Fibroblast of skin of back (primary cell): ENCODE data around the gene PNPLA2.

Experiments
- DNase-seq: peaks from one replicate; pipeline ENCODE4 v3.0.0-alpha.2; 2013

The PNPLA2 gene

GRCh38 chr11:798093-798713 lies 20.5 kb upstream of the PNPLA2 start, which contains the start of gene SLC25A22:
TSS of gene SLC25A22 (minus strand) at chr11:798281. CDS start at chr11:795006, 3,275 bp downstream.
- DNase-seq: peak; percentile 77

DNA sequence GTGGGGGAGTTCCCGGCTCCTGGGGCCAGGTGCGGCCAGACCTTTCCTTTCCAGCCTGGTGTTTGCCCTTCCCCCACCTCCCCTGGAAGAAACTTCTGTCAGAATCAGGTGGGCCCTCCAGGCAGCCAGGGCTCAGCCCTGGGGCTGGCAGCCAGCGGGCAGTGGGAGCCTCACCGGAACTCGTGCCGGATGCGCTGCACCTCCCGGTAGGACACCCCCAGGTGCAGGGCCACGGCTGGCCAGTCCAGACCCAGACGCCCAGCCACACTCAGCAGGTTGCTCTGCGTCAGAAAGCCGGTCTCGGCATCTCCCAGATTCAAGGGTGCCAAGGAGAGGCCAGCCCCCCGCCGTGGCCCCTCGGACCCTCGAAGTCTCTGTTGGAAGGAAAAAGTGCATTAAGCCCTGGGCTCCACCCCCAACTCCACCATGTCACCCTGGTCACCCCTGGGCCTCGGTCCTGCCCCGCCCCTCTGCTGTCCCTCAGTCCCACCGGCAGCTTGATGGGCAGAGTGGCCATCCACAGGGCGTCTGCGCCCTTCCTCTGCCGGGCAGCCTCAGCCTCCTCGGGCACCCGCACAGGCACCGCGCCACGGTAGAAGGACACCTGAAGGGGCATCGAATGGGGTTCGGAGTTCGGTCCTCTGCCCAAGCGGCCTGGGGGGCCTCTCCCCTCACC lies 18.9 kb upstream of the PNPLA2 start:
- no peak for DNase-seq

DNA sequence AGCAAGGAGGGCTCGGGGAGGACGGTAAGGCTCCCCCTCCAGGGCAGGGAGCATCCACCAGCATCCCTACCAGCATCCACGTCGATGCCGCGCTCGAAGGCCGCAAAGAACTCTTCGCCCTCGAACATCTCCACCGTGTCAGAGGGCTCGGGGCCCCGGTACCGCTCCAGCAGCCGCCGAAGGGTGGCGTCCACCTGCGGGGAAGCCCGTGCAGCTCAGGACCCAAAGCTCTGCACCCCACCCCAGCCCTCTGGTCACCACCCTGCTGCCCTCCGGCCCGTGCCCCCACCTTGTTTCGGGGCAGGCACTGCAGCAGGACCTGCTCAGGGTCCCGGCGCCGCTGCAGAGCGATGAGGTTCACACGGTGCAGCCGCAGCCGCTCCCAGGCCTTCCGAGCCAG lies 18.2 kb upstream of the PNPLA2 start:
- DNase-seq: no peak

- no peak for DNase-seq
Observed at GRCh38 chr11:801097-801780, 17.5 kb upstream of the PNPLA2 start.

DNA sequence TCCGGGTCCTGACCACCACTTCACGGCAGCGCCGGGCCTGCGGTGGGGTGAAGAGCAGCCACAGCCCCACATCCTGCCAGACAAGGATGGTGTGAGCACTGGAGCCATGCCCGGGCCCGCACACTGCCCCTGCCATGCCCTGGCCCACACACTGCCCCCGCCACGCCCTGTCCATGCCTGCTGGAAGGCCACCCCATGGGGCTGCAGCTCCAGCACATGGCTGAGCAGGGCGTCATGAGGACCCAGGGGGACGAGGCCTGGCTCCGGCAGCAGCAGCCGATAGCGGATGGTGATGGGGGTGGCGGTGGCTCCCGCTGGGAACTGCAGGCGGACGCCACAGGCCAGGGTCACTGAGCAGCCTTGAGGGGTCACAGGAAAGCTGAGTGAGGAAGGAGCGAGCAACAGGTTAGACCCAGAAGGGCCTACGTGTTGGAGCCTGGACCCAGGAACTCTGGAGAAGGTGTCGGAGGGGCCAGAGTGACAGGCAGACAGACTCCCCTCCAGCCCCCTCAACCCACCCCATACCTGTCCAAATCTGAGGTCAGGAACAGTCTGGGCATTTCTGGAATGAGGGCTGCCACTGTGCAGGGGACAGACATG lies 16.6 kb upstream of the PNPLA2 start:
- no peak for DNase-seq

GRCh38 chr11:802693-803466 lies 15.8 kb upstream of the PNPLA2 start:
- DNase-seq: no peak

GRCh38 chr11:803467-803742 lies 15.3 kb upstream of the PNPLA2 start:
- DNase-seq: no peak

DNA sequence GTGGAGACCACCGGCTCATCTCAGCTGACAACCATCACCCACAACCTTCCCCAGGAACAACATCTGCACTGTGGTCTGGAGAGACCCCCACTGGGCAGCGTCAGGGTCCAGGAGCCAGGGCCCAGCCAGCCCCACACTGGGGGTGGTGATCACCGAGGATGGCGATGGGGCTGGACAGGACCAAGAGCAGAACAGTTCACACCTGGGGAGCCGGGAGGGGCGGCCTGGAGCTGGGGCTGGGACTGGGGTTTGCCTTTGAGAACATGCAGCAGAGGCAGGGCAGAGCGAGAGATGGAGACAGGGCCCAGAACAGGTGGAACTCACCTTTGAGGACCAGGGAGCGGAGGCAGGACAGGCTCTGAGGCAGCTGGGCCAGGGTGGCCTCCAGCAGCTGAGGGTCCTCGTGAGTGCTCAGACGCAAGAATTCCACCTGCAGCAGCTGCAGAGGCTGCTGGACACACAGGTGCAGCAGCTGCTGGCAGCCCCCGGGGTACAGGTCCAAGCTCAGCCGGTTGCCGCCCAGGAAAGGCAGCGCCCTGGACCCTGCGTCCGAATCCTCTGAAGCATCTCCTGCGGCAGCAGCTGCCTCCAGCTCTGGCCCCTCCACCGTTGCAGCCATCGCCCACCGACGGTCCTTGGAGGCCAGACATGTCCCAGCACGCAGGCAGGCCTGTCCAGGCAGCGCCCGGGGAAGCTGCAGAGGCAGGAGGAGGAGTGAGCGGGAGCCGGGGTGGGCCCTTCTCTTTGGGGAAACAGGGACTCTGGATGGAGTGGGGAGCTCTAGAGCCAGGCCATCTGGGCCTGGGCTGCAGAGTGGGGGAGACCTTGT lies 14.7 kb upstream of the PNPLA2 start:
- no peak for DNase-seq

- DNase-seq: no peak
Observed at GRCh38 chr11:804599-804964, 14.1 kb upstream of the PNPLA2 start.

- DNase-seq: no peak
Observed at GRCh38 chr11:808427-809286, 10.1 kb upstream of the PNPLA2 start.

DNA sequence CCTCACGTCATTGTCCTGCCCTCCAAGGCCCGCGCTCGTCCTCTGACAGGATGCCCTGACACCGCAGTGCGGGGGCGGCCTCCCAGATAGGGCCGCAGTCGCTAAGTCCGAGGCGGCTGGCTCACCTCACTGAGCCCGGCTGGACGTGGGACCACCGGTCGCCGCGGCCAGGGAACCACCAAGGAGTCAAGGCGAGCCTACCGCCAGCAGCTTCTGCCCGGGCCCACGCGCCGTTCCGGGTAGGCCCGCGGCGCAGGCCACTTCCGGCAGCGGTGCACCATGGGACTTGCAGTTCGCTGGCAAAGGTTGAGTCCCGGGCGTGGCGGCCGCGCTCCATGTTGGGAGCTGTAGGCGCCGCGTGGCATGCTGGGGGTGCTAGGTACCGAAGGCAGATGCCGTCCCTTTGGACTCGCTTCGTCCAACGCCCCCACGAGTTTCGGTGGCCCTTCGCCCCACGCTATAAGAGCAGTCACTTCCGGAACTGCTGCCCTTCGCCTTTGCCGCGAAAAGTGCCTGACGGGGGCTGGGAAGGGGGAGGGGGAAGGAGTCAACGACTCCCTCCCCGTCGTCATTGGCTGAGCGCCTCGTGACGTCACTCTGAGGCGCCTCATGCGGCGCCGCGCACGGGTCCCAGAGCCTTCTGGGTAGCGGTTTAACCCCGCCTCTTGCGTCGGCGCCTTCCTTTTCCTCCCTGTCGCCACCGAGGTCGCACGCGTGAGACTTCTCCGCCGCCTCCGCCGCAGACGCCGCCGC lies 9.3 kb upstream of the PNPLA2 start, which contains the start of gene RPLP2:
RPLP2 (plus strand) TSS at position 681 of the 753 bp plus-strand sequence. CDS start 268 bp downstream, outside the sequence.
- DNase-seq: peak; percentile 97

GRCh38 chr11:810040-810567 lies 8.6 kb upstream of the PNPLA2 start:
- no peak for DNase-seq

GRCh38 chr11:811446-812245 lies 7.1 kb upstream of the PNPLA2 start:
- no peak for DNase-seq

DNA sequence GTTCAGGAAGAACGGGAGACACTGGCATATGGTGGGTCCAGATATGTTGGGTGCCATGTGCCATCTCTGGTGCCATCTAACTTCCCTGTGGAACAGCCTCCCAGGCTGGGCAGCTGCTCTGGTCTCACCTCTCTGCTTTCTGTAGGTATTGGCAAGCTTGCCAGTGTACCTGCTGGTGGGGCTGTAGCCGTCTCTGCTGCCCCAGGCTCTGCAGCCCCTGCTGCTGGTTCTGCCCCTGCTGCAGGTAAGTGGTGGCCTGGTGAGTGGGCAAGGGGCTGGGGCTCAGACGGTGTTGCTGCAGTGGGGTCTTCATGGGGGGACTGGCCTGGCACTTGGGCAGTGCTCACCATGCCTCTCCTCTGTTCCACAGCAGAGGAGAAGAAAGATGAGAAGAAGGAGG lies 6.3 kb upstream of the PNPLA2 start:
- DNase-seq: no peak

DNA sequence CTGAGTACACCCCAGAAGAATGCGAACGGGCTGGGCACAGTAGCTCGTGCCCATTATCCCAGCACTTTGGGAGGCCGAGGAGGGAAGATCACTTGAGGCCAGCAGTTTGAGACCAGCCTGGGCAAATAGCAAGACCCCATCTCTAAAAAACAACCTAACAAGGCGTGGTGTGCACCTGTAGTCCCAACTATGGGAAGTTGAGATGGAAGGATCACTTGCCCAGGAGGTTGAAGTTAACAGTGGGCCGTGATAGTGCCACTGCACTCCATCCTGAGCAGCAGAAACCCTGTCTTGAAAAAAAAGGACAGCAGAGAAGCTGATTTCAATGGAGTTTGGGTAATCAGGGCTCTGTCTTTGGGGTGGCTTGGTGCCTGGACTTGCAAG lies 5.7 kb upstream of the PNPLA2 start:
- no peak for DNase-seq

GRCh38 chr11:813456-814096 lies 5.1 kb upstream of the PNPLA2 start:
- no peak for DNase-seq

DNA sequence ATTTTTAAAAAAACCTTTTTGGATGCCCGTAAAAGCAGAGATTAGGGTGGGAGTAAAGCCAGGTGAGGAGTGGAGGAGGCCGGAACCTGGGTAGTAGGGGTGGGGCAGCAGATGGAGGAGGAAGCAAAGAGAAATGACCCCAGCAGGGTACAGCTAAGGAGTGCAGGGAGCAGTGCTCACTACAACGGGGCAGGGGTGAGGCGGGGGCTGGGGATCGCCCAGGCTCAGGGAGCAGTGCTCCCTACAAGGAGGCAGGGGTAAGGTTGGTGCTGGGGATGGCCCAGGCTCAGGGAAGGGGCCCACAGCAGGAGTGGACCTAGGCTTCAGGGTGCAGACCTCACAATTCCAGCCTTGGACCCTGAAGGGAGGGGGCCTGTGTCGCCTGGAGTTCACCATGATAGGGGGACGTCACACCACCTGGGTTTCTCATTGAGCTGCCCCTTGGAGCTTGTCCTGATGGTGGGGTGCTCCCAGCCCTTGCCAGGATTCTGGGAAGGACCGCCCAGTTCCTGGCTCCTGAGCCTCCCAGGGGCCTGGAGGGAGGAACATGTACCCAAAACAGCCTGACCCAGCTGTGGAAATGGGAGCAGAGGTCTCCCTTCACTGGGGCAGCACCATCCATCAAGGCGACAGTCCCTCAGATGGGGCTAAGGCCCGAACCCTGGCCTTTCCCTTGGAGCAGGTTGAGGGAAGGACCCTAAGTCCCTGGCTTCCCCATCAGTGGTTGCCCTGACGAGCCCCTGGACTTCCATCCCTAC lies 2.9 kb upstream of the PNPLA2 start:
- DNase-seq: no peak

DNA sequence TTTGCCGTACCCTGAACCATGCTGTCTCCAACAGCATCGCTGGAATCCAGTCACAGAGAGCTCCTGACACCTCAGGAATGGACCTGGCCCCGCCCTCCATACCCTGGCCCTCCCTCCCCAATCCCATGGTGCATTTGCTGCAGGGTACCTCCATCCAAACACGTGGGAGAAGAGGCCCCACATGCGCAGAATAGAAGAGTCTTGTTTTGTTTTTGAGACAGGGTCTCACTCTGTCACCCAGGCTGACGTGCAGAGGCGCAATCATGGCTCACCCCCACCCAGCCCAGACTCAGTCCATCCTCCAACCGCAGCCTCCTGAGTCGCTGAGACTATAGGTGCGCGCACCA lies 2.3 kb upstream of the PNPLA2 start:
- no peak for DNase-seq
